ENCODE data around the gene TEP1. TPM values are rescaled to one million over a fixed set of nuclear protein-coding genes. Genes with fewer than 3 reads are reported as not detected.

TEP1 gene
- total RNA-seq, 1 experiment from 2014 or later, result 20.4 TPM

GRCh38 chr14:20429801-20430669, 16.7 kb upstream of the TEP1 start:
- intact Hi-C loops (cut with micrococcal nuclease), result no loop called here
- H3K9me3 Mint-ChIP-seq (ENCODE audit: unreplicated experiment), result no peaks in the 10 kb centered on the region
- TF ChIP-seq CTCF (IDR thresholded peaks at IDR 0.05; ENCODE audit: unreplicated experiment), result no peak
- H3K4me3 Mint-ChIP-seq (ENCODE audit: unreplicated experiment), result no peak overlapping the region
- H3K27ac Mint-ChIP-seq (ENCODE audit: low read depth, unreplicated experiment), result no peak overlapping the region
- BruUV-seq (replicated peaks), result no TSS peak
- H3K27me3 Mint-ChIP-seq (ENCODE audit: insufficient read depth, unreplicated experiment), result no peaks in the 10 kb centered on the region
- no peak for DNase-seq (ENCODE audit: unreplicated experiment)
- no peaks in the 10 kb centered on the region for H3K4me1 Mint-ChIP-seq (ENCODE audit: insufficient read depth, unreplicated experiment)
- ChIA-PET POLR2A (interaction anchor here (0.6 kb wide), 1 partner anchor 24 kb away, joined by 4 read pairs; no protein-coding TSS in a partner anchor), CTCF (interaction anchor here (0.6 kb wide), 1 partner anchor 661 kb away, joined by 3 read pairs; no protein-coding TSS in a partner anchor)
- H3K36me3 Mint-ChIP-seq (ENCODE audit: insufficient read depth, unreplicated experiment), result peaks cover 6% of the 10 kb centered on the region

GRCh38 chr14:20428802-20429201, 15.5 kb upstream of the TEP1 start:
- H3K9me3 Mint-ChIP-seq (ENCODE audit: unreplicated experiment), result no peaks in the 10 kb centered on the region
- ChIA-PET POLR2A (interaction anchor here (1.5 kb wide), 1 partner anchor 26 kb away, joined by 5 read pairs; the partner anchor contains the start of genes APEX1 and OSGEP), CTCF (interaction anchor here (0.6 to 1.5 kb wide), 4 partner anchors 19 to 640 kb away, joined by 3 to 6 read pairs (median 3); no protein-coding TSS in a partner anchor)
- no peak for DNase-seq (ENCODE audit: unreplicated experiment)
- H3K36me3 Mint-ChIP-seq (ENCODE audit: insufficient read depth, unreplicated experiment), result peaks cover 6% of the 10 kb centered on the region
- BruUV-seq (replicated peaks), result no TSS peak
- no peak overlapping the region for H3K27ac Mint-ChIP-seq (ENCODE audit: low read depth, unreplicated experiment)
- no peak overlapping the region for H3K4me3 Mint-ChIP-seq (ENCODE audit: unreplicated experiment)
- H3K4me1 Mint-ChIP-seq (ENCODE audit: insufficient read depth, unreplicated experiment), result no peaks in the 10 kb centered on the region
- intact Hi-C loops (cut with micrococcal nuclease), result no loop called here
- H3K27me3 Mint-ChIP-seq (ENCODE audit: insufficient read depth, unreplicated experiment), result no peaks in the 10 kb centered on the region
- no peak for TF ChIP-seq CTCF (IDR thresholded peaks at IDR 0.05; ENCODE audit: unreplicated experiment)

GRCh38 chr14:20428010-20428365, 14.7 kb upstream of the TEP1 start:
- intact Hi-C loops (cut with micrococcal nuclease), result no loop called here
- no peaks in the 10 kb centered on the region for H3K27me3 Mint-ChIP-seq (ENCODE audit: insufficient read depth, unreplicated experiment)
- no peak overlapping the region for H3K27ac Mint-ChIP-seq (ENCODE audit: low read depth, unreplicated experiment)
- POLR2A ChIA-PET, result interaction anchor here (1.5 kb wide), 1 partner anchor 27 kb away, joined by 5 read pairs; the partner anchor contains the start of genes APEX1 and OSGEP
- DNase-seq (ENCODE audit: unreplicated experiment), result no peak
- CTCF ChIA-PET, result interaction anchor here (0.6 to 1.5 kb wide), 2 partner anchors 101 to 137 kb away, joined by 3 to 6 read pairs; no protein-coding TSS in a partner anchor
- peaks cover 6% of the 10 kb centered on the region for H3K36me3 Mint-ChIP-seq (ENCODE audit: insufficient read depth, unreplicated experiment)
- H3K4me3 Mint-ChIP-seq (ENCODE audit: unreplicated experiment), result no peak overlapping the region
- no TSS peak for BruUV-seq (replicated peaks)
- H3K4me1 Mint-ChIP-seq (ENCODE audit: insufficient read depth, unreplicated experiment), result no peaks in the 10 kb centered on the region
- H3K9me3 Mint-ChIP-seq (ENCODE audit: unreplicated experiment), result no peaks in the 10 kb centered on the region
- no peak for TF ChIP-seq CTCF (IDR thresholded peaks at IDR 0.05; ENCODE audit: unreplicated experiment)

- CTCF ChIA-PET, result interaction anchor here (0.6 to 0.7 kb wide), 3 partner anchors 11 to 853 kb away, joined by 3 to 6 read pairs (median 4); partner anchors contain the start of gene RPGRIP1
- no peaks in the 10 kb centered on the region for H3K27me3 Mint-ChIP-seq (ENCODE audit: insufficient read depth, unreplicated experiment)
- BruUV-seq (replicated peaks), result no TSS peak
- peak; percentile 67 for DNase-seq (ENCODE audit: unreplicated experiment)
- no peaks in the 10 kb centered on the region for H3K9me3 Mint-ChIP-seq (ENCODE audit: unreplicated experiment)
- peaks cover 6% of the 10 kb centered on the region for H3K36me3 Mint-ChIP-seq (ENCODE audit: insufficient read depth, unreplicated experiment)
- intact Hi-C loops (cut with micrococcal nuclease), result no loop called here
- H3K4me3 Mint-ChIP-seq (ENCODE audit: unreplicated experiment), result no peak overlapping the region
- no peak for TF ChIP-seq CTCF (IDR thresholded peaks at IDR 0.05; ENCODE audit: unreplicated experiment)
- POLR2A ChIA-PET, result no interaction called here
- no peak overlapping the region for H3K27ac Mint-ChIP-seq (ENCODE audit: low read depth, unreplicated experiment)
- H3K4me1 Mint-ChIP-seq (ENCODE audit: insufficient read depth, unreplicated experiment), result no peaks in the 10 kb centered on the region
These were observed 14.1 kb upstream of the TEP1 start for GRCh38 chr14:20427231-20428009.

Data from MCF 10A (cell line).